DMS153 treated with DMSO at 0.1 percent for 48 hours (cell line): Measurements from ENCODE around the gene TTF2.
A peak's percentile ranks its signal among the peaks of the same experiment; 100 is the strongest.

Experiments used
- DNase-seq: peaks from one replicate; lab custom pipeline; 2025; ENCODE audit not compliant: unreplicated experiment; lab: John Stamatoyannopoulos, UW

Gene TTF2

GRCh38 chr1:117059678-117060440 lies at the start of gene TTF2:
TSS of gene TTF2 (plus strand) at chr1:117060326. CDS start at chr1:117060347, 21 bp downstream.
- DNase-seq, result peak; percentile 95

DNA sequence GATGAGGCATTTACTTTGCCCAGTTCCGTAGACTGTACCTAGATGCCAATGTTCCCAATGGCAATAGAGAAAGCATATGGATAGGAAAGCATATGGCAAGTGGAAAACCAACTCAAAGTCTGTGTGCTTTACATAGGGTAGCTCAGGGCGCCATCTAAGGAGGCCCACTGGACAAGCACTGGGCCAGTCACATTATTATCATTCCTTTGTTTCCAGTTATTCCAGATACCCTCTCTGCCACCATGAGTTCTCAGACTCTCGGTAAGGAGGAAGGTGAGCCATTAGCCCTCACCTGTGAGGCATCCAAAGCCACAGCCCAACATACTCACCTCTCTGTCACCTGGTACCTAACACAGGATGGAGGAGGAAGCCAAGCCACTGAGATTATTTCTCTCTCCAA lies 48.8 kb upstream of the TTF2 start:
- no peak for DNase-seq

GRCh38 chr1:117013309-117013858 lies 46.7 kb upstream of the TTF2 start:
- DNase-seq, result no peak

- no peak for DNase-seq
Measured at GRCh38 chr1:117014209-117014608, 45.9 kb upstream of the TTF2 start.

- DNase-seq, result no peak
Measured at GRCh38 chr1:117015724-117016123, 44.4 kb upstream of the TTF2 start.

DNA sequence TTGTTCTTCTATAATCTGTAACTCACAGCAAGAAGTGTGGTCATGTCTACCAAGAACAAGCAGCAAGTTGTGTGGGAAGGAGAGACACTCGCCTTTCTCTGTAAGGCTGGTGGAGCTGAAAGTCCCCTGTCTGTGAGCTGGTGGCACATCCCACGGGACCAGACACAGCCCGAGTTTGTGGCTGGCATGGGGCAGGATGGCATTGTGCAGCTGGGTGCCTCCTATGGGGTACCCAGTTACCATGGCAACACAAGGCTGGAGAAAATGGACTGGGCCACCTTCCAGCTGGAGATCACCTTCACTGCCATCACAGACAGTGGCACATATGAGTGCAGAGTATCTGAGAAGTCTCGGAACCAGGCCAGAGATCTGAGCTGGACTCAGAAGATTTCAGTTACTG lies 43.1 kb upstream of the TTF2 start:
- no peak for DNase-seq

GRCh38 chr1:117017648-117018047 lies 42.5 kb upstream of the TTF2 start:
- no peak for DNase-seq

GRCh38 chr1:117020526-117021156 lies 39.5 kb upstream of the TTF2 start:
- no peak for DNase-seq

DNA sequence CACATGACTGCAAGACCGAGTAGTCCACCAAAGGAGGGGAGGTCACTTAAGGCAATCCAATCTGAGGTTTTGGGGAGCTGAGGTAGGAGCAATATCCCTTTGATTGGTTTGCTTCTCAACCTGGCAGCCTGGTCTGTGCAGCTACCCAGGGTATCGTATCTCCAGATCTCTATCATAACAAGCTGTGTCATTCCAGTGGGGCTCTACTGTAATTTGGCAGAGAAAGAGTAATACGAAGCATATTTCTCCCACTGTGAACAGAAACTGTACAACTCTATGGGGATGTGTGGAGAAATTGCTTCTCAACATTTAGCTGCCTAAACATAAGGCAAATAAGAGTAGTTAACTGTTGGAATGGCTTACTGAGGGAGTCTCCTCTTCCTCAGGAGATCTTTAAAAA lies 38.0 kb upstream of the TTF2 start:
- DNase-seq, result no peak

GRCh38 chr1:117025568-117025967 lies 34.6 kb upstream of the TTF2 start:
- no peak for DNase-seq

DNA sequence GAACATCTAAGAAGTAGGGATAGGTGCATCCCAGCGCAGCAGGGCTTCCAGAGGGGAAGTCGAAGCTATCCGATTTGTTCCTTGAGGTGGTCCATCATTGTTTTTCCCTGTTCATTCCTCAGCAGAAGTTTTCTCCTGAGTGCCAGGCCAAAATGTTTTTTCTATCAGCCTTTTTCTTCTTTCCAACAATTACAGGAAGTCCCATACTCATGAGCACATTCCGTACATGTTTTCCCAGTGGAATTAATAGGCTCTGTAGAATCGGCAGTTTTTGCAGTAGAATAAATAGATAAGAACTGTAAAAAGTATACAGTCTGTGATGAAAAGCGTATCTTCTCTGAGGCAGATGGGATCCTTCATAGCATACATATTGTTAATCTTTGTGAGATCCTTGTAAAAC lies 33.8 kb upstream of the TTF2 start:
- DNase-seq, result no peak

DNA sequence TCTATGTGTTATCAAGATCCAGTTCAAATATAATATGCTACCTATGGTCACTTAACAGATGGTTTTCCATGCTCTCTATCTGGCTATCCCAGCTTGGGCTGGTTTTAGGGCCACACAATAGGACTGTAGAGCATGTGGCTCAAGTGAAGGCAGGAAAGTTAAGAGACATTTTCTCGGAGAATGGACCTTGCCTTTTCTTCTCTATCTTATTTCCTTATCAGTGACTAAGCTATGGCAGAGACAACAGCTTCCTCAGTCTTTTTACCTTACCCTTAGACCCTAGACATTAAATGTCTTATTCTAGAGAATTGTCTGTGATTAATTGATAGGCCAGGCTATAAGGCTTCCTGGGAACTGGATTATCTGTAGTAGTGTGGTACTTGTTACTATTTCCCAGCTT lies 30.4 kb upstream of the TTF2 start:
- DNase-seq, result no peak

GRCh38 chr1:117030271-117030877 lies 29.8 kb upstream of the TTF2 start:
- DNase-seq, result no peak

- no peak for DNase-seq
Measured at GRCh38 chr1:117032266-117032665, 27.9 kb upstream of the TTF2 start.

DNA sequence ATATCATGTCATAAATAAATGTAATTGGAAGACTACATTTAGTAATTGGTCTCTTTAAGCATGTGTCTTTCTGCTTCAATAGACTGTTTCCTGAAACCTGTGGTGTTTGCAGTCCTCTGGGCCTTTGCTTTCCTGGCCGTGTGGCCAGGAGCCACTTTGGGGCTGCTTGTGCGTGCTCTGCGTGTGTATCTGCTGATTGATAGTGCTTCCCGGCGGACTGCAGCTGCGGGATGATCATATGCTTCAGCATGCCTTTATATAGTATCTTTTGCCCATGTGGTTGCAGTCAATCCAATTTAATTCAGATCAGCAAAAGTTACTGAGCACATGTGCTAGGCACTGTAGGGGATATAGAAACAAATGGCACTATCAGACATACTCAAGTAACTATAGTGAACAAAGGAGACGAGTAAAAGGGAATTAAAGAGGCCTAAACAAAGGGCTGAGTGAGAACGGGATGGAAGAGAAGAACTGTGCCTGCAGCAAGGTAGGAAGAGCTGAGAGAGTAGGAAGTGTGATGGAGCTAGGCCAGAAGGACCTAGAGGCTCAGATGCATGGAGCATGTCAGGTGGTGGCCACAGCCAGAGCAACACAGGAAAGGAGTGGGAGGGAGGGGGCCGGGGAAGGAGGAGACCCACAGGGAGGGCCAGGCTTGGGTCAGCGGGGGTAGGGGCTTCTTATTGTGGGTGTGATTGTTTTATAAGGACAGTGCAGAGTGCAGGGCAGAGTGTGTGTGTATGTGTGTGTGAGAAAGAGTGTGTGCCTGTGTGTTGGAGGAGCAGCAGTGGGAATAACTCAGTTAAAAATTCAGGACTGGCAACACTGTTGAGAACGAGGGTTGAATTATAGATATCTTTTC lies 27.2 kb upstream of the TTF2 start:
- DNase-seq, result no peak

- no peak for DNase-seq
Measured at GRCh38 chr1:117033772-117034171, 26.4 kb upstream of the TTF2 start.

GRCh38 chr1:117034791-117035290 lies 25.3 kb upstream of the TTF2 start:
- no peak for DNase-seq

DNA sequence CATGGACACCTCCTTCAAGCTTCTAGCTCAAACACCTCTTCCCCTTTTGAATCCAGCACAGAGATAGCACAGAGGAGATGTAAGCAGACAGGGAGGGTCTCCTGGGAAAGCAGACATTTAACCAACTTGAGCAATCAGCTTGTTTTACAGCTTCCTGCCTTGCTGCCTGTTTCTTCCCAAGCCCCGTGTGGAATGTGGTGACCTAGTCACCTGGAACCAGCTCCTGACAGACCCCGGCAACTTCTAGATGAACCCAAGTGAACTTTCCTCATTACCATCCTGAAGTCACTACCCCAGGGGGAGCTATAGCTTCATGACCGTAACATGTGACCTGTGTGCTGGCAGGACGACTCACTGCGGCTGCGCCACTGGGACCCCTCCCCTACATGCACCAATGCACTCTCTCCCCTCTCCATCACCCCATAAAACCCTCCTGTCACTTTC lies 24.1 kb upstream of the TTF2 start:
- no peak for DNase-seq

GRCh38 chr1:117037802-117038201 lies 22.3 kb upstream of the TTF2 start:
- DNase-seq, result no peak

GRCh38 chr1:117038236-117038635 lies 21.9 kb upstream of the TTF2 start:
- no peak for DNase-seq

- no peak for DNase-seq
Measured at GRCh38 chr1:117044217-117044616, 15.9 kb upstream of the TTF2 start.
